GM19240 (cell line): ENCODE data around the gene LCP1.
A peak's percentile ranks its signal among the peaks of the same experiment; 100 is the strongest.

ENCODE experiments used
- DNase-seq: peaks from one replicate; pipeline ENCODE4 v3.0.0; 2011; ENCODE audit warnings: low spot score; ENCODE audit not compliant: insufficient read length

Gene LCP1

GRCh38 chr13:46183018-46183946 is 1.3 kb upstream of the LCP1 start:
- DNase-seq: no peak

DNA sequence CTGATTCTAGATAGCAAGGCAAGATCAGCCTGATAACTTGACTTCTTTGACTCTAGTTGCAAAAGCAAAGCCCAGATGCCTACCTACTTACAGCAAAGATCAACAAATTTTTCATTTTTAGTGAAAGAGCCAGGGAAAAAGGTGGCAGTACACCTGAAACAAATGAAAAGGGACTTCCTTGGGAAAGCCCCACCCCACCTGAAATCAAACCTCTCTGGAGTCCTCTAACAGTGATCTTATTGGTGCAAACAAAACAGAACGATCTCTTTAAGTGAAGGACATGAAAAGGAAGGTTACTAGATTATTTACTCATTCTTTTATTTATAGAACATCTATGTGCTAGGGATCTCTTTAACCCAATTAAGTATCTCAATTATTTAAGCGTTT is 507 bp upstream of the LCP1 start:
- DNase-seq: no peak

DNA sequence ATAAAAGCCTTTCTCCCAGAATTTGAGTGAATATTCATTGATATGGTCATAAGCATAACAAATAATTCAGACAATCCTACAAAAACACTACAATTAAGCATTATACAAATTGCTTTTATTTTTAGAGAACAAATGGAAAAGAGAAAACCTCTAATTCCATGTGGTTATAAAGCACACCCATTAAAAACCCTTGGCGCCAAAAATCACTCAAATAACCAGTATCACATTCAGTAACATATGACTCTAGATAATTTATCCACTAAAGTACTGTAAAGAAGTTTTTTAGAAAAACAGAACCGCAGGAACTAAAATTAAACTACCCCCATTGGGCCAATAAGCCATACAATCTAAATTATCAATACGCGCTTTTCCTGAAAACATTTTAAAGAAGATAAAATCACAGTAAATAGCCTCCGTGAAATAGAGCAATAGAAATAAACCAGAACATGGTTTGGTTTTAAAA is 569 bp downstream of the LCP1 start:
- no peak for DNase-seq

- DNase-seq: no peak
Observed at GRCh38 chr13:46179969-46180763, 1.8 kb downstream of the LCP1 start.

- no peak for DNase-seq
Observed at GRCh38 chr13:46179491-46179908, 2.5 kb downstream of the LCP1 start.

DNA sequence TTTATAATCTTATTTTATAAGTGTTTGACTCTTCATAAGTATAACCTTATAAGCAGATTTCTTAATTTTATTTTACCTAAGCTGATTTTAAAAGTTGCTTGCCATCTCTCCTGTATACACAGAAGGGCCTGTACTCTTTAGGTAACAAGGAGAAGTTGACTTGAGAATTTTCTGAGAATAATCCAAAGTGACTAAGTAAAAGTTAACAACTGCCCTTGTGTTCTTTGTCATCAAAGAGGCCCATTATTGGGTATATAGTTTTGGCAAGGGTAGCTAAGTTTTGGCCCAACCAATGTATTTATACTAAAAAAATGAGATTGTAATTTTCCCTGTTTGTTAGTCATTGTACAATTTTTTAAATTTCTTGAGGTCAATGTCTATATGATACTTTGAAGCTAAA is 3.2 kb downstream of the LCP1 start:
- no peak for DNase-seq

- no peak for DNase-seq
Observed at GRCh38 chr13:46178143-46178542, 3.8 kb downstream of the LCP1 start.

DNA sequence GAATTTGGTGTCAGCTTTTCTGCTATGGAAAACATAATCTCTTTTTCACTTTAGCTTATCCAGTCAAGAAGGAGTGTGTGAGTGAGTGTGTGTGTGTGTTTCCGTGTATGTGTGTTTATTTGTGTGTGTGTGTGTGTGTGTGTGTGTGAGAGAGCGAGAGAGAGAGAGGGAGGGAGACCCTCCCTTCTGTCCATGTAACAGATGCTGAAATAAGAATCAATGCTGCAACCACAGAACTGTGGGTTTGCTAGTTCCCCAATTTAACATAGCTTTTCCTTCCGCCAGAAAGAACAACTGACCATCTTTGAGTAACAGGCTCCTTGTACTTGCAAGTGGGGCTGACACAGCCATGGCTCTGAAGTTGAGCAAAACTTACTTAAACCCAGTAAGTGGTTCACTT is 5.2 kb downstream of the LCP1 start:
- DNase-seq: no peak

- no peak for DNase-seq
Observed at GRCh38 chr13:46173656-46174055, 8.3 kb downstream of the LCP1 start.

DNA sequence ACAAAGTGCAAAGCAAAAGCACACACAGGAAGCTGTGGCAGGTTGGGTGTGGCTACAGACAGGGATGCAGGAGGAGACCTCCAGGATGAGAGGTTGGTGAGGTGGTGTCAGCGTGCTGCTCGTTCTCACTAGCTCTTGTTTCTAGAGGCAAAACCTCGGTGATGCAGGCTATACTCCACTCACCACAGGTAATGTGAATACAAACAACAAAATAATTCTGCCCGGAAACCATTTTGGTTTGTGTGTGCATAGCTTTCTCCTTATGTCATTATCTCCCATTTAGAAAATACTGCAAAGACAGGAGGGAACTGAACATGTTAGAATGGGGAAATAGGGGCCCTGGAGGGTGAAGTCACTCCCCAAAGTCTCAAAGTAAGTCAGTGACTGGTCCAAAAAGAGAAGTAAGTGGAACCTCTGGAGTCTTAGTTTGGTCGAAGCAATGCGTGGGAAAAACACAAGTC is 9.4 kb downstream of the LCP1 start:
- DNase-seq: no peak

DNA sequence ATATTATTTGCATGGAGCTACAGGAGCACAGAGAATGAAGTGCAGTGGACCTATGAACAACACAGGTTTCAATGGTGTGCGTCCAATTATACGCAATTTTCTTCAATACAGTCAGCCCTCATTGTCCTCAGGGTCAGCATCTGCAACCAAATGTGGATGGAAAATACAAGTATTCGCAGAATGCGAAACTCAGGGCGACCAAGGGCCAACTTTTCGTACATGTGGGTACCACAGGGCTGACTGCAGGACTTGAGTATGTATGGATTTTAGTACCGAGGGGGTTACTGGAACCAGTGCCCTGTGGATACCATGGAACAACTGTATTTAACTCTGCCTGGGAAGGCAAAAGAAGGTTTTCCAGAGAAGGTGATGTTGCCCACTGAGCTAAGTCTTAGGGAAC is 10.2 kb downstream of the LCP1 start:
- no peak for DNase-seq

DNA sequence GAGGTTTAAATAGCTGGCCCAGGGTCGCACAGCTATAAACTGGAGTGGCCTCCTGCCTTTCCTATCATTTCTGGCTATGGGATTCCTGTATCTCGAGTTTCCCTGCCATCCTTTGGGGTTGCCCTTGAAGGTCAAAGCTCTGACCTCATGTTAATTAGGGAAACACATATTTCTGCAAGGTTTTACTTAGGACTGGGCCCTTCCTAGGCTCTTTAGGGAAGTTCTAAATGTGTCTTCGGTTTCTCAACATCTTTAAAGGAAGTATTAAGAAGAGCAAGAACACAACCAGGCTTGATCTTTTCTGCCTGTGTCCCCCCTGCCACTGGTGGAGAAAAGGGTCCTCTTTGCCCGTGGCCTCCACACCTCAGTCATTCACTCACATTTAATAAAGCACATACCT is 10.8 kb downstream of the LCP1 start:
- DNase-seq: no peak

GRCh38 chr13:46170687-46171086 is 11.3 kb downstream of the LCP1 start:
- DNase-seq: no peak

DNA sequence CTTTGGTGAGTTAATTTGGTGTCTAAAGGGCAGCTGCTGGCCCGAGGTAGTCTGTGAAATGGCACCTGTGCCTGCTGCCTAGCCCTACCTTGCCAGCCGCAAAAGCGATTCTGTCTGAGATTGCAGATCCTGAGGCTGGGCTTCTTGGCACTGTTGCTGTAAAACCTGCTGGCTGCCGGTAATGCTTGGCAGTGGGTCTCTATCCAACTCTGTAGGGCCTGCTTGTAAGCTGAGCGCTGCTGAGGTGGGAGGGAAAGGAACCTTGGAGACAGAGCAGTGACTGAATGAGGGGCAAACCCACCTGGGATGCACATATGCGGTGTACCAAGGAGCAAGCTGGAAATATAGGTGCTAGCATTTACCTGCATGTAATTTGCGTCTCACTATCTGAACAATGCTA is 11.7 kb downstream of the LCP1 start:
- no peak for DNase-seq

DNA sequence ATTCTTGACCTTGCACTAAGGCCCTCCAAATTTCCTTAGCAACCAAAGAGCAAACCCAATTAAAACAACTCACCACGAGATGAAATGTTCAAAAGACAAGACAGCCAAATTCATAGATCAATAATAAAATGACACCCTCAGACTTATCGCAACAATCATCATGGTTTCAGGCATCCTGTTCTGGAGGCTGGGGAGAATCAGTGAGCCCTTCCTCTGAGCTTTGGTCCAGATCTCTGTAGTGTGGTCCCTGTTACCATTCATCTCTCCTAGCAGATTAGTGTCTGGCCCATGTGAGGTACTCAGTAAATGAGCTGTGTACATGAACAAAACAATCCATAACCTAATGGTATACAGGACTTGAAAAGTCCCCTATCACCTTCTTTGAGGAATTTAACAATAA is 12.2 kb downstream of the LCP1 start:
- no peak for DNase-seq

GRCh38 chr13:46168783-46169182 is 13.2 kb downstream of the LCP1 start:
- DNase-seq: no peak

- no peak for DNase-seq
Observed at GRCh38 chr13:46168341-46168740, 13.6 kb downstream of the LCP1 start.

DNA sequence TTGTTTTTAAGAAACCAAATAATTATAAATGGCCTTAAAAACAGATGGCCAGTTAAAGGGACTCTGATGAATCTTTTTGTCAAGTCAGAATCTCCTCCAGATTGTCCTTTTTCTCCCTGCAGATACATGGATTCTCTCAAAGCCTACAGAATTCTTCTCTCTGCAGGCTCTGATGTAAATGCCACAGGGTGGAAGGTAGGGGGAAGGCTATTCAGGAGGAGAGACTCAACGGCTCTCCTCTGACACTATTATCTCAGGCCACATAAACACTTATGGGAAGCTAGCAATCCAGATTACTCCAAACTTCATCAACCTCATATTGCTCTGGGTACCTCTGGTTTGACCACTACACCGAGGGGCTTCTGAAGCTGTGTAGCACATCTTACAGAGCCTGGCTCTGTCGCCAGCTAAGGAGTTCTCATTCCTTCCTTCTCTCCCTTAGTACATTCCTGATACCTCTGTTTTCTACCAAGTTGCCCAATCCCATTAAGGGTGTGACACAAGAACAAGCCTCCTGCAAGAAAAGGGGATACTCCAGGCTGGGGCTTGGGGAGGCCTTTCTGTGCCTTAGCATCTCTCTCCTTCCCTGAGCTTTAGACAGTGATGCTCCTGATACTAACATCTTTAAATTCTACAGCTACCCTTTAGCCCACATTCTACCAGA is 14.9 kb downstream of the LCP1 start:
- DNase-seq: no peak

DNA sequence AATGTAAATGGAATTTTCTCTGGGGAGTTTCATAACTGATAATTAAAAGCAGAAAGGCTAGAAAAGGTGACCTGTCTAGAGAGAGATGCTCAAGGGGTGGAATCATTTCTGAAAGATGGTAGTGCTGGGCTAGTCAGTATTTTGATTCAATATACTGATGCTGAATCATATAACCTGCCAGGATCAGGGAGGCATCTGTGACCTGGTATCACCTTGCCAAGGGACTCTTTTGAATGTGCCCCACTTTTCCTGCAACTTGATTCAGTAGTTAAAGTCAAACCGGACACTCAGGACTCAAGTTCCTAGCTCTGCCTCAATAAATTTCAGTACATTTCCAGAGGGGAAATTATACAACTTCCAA is 15.8 kb downstream of the LCP1 start:
- DNase-seq: no peak

- DNase-seq: peak; percentile 22
Observed at GRCh38 chr13:46165485-46166223, 16.3 kb downstream of the LCP1 start.

GRCh38 chr13:46164661-46165060 is 17.3 kb downstream of the LCP1 start:
- no peak for DNase-seq
